ENCODE data around the gene ARMH3. TPM values are rescaled to one million over a fixed set of nuclear protein-coding genes. Genes with fewer than 3 reads are reported as not detected.
"Not testable (repeated sequence)": the region's sequence is repeated elsewhere in the genome, so short reads cannot be mapped to it uniquely, and the experiment has no call there.

The ARMH3 gene
- total and polyA plus RNA-seq, 5 donors from 2014 or later, result 21.3 to 42.2 (median 25.0) TPM

DNA sequence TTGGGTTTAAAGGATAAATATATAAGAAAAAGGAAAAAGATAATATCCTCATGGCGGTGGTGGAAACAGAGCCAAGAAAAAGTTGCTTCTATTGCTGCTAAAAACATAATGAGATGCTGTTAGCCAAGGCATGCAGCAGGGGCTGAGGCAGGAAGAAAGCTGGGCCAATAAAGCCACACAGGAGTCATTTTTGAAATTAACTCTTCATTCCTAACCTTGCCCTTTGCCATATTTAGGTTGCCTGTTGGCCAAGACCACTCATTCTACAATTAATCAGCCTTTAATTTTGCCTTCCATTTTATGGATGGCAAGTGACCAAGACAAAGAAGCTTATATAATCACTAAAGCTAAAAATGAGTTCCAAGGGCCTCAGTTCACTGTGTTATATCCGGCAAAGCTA is 58.2 kb downstream of the ARMH3 start:
- peaks cover 13 to 15% (median 14%) of the 10 kb centered on the region in 4 donors for H3K4me1 Mint-ChIP-seq
- no peak for DNase-seq
- Histone ChIP-seq H3K27ac (ENCODE audit: insufficient read depth, low read length, poor library complexity, severe bottlenecking) (no peak overlapping the region), H3K9me3 (ENCODE audit: control insufficient read depth in 2 of 2, low read length in 2 of 2) (no peaks in the 10 kb centered on the region), H3K4me1 (ENCODE audit: control insufficient read depth, insufficient read depth, low read length, poor library complexity, severe bottlenecking) (peaks cover 10% of the 10 kb centered on the region), H3K4me3 (ENCODE audit: low read depth, low read length) (no peak overlapping the region), H3K27me3 (ENCODE audit: control insufficient read depth, insufficient read depth, low read length) (no peaks in the 10 kb centered on the region), H3K36me3 (ENCODE audit: control insufficient read depth, insufficient read depth, low read length) (peaks cover 45% of the 10 kb centered on the region)
- H3K9me3 Mint-ChIP-seq, result no peaks in the 10 kb centered on the region
- no peak overlapping the region for H3K4me3 Mint-ChIP-seq
- H3K36me3 Mint-ChIP-seq, result peaks cover 36% of the 10 kb centered on the region
- no peak for ATAC-seq (ENCODE audit: low read depth in 2 of 2)
- H3K27ac Mint-ChIP-seq, result no peak overlapping the region
- no peaks in the 10 kb centered on the region for H3K27me3 Mint-ChIP-seq

DNA sequence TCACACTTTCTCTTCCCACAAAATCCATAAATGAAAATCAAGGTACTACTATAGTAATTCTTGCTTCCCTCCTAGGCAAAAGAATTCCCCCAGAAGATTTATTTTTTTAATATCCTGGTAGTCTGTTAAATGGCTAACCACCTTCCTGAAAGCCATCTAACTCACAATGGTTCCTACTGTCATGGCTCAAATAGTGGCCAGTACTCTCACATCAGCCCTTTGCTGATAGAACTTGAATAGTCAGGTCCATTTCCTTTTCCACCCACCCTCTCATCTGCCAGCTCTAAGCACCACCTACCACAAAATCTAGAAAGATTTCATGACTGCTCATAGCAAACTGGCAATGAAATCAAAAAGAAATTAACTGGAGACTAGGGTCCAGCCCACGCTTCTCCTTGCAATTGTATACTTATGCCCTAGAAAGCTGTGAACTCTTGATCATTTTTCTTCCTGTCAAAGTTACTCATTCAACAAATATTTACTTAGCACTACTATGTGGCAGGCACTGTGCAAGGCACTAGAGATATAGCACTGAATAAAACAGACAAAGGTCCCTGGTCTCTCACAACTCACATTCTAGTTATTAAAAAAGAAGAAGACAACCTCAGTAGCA is 60.4 kb downstream of the ARMH3 start:
- Histone ChIP-seq H3K4me3 (ENCODE audit: low read depth, low read length) (no peak overlapping the region), H3K27ac (ENCODE audit: insufficient read depth, low read length, poor library complexity, severe bottlenecking) (no peak overlapping the region), H3K9me3 (ENCODE audit: control insufficient read depth in 2 of 2, low read length in 2 of 2) (no peaks in the 10 kb centered on the region), H3K27me3 (ENCODE audit: control insufficient read depth, insufficient read depth, low read length) (no peaks in the 10 kb centered on the region), H3K4me1 (ENCODE audit: control insufficient read depth, insufficient read depth, low read length, poor library complexity, severe bottlenecking) (no peaks in the 10 kb centered on the region), H3K36me3 (ENCODE audit: control insufficient read depth, insufficient read depth, low read length) (peaks cover 52% of the 10 kb centered on the region)
- peaks cover 40% of the 10 kb centered on the region for H3K36me3 Mint-ChIP-seq
- no peaks in the 10 kb centered on the region for H3K4me1 Mint-ChIP-seq
- no peak overlapping the region for H3K4me3 Mint-ChIP-seq
- no peaks in the 10 kb centered on the region for H3K27me3 Mint-ChIP-seq
- H3K27ac Mint-ChIP-seq, result no peak overlapping the region
- H3K9me3 Mint-ChIP-seq, result no peaks in the 10 kb centered on the region
- ATAC-seq (ENCODE audit: low read depth in 2 of 2) (no peak), DNase-seq (no peak)

DNA sequence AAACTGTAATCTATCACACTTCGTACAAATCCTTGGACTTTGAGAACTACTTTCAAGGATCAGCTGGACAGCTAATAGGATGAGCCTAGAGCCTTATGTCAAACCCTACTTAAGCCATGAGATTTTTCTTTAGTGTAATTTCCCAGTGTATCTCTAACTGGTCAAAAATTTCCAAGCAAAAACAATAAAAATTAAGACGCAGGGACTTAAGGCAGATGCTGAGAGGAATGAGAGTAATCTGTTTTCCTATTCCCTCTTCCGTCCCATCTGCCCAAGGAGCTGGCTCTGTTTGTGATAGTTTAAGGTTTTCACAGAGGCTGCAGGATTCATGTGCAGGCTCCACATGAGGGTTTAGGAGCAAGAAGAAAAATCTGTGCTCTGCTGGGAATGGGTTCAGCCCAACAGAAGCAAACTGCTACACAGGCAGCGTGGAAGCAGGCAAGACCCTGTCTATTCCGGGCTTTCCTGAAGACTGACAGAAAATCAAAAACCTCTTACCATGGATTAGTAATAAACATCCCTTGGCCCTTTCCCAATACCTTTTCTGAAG is 62.2 kb downstream of the ARMH3 start:
- DNase-seq, result no peak
- Histone ChIP-seq H3K4me3 (ENCODE audit: low read depth, low read length) (no peak overlapping the region), H3K27ac (ENCODE audit: insufficient read depth, low read length, poor library complexity, severe bottlenecking) (no peak overlapping the region), H3K27me3 (ENCODE audit: control insufficient read depth, insufficient read depth, low read length) (no peaks in the 10 kb centered on the region), H3K36me3 (ENCODE audit: control insufficient read depth, insufficient read depth, low read length) (peaks cover 59% of the 10 kb centered on the region), H3K9me3 (ENCODE audit: control insufficient read depth in 2 of 2, low read length in 2 of 2) (no peaks in the 10 kb centered on the region), H3K4me1 (ENCODE audit: control insufficient read depth, insufficient read depth, low read length, poor library complexity, severe bottlenecking) (no peaks in the 10 kb centered on the region)
- H3K27ac Mint-ChIP-seq, result peak overlapping the region in 1 of 3 donors; percentile 31
- H3K4me3 Mint-ChIP-seq, result no peak overlapping the region
- no peaks in the 10 kb centered on the region for H3K27me3 Mint-ChIP-seq
- no peak for ATAC-seq (ENCODE audit: low read depth in 2 of 2)
- H3K36me3 Mint-ChIP-seq, result peaks cover 46% of the 10 kb centered on the region
- no peaks in the 10 kb centered on the region for H3K9me3 Mint-ChIP-seq
- H3K4me1 Mint-ChIP-seq, result no peaks in the 10 kb centered on the region

DNA sequence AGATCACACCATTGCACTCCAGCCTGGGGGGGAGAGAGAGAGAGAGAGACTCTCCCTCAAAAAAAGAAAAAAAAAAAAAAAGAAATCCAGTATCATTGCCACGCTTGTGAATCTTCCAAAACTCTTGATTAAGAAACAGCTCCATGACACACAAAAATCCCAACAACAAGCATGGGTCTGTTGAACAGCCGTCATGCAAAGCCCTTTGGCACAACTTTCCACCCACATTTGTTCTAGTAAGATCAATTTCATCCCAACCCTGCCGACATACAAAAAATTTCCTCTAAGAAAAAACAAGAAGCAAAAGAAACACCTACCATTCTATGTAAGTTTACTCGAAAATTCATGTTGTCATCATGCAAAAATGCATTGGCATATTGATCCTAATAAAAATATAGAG is 62.8 kb downstream of the ARMH3 start:
- no peaks in the 10 kb centered on the region for H3K4me1 Mint-ChIP-seq
- H3K4me1 ChIP-seq (ENCODE audit: control insufficient read depth, insufficient read depth, low read length, poor library complexity, severe bottlenecking), result no peaks in the 10 kb centered on the region
- H3K4me3 Mint-ChIP-seq, result no peak overlapping the region
- H3K27me3 ChIP-seq (ENCODE audit: control insufficient read depth, insufficient read depth, low read length), result no peaks in the 10 kb centered on the region
- H3K36me3 ChIP-seq (ENCODE audit: control insufficient read depth, insufficient read depth, low read length), result peaks cover 61% of the 10 kb centered on the region
- H3K27ac ChIP-seq (ENCODE audit: insufficient read depth, low read length, poor library complexity, severe bottlenecking), result no peak overlapping the region
- peak overlapping the region in 1 of 3 donors; percentile 20 for H3K27ac Mint-ChIP-seq
- H3K27me3 Mint-ChIP-seq, result no peaks in the 10 kb centered on the region
- DNase-seq, result no peak
- H3K9me3 ChIP-seq (ENCODE audit: control insufficient read depth in 2 of 2, low read length in 2 of 2), result no peaks in the 10 kb centered on the region
- peaks cover 48% of the 10 kb centered on the region for H3K36me3 Mint-ChIP-seq
- no peaks in the 10 kb centered on the region for H3K9me3 Mint-ChIP-seq
- ATAC-seq (ENCODE audit: low read depth in 2 of 2), result no peak
- H3K4me3 ChIP-seq (ENCODE audit: low read depth, low read length), result no peak overlapping the region

DNA sequence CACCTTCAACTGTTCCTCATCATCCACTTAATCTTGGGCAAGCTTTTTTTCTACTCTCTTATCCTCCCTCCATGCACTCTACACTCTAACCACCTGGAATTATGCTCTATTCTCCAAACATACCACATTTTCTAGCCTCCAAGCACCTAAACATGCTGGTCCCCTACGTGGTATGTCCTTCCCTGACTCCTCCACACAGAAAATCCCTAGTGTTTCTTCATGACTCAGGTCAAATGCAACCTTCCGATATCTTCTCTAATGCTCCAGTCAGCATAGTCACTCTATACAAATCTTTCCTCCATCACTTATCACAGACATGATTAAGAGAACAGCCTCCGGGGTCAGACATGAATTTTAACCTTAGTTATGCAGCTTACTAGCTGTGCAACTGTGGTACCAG is 68.8 kb downstream of the ARMH3 start:
- peak overlapping the region in 2 of 3 donors; percentile 2 to 57 for H3K27ac Mint-ChIP-seq
- H3K27me3 Mint-ChIP-seq, result no peaks in the 10 kb centered on the region
- Histone ChIP-seq H3K9me3 (ENCODE audit: control insufficient read depth in 2 of 2, low read length in 2 of 2) (no peaks in the 10 kb centered on the region), H3K4me3 (ENCODE audit: low read depth, low read length) (no peak overlapping the region), H3K27ac (ENCODE audit: insufficient read depth, low read length, poor library complexity, severe bottlenecking) (no peak overlapping the region), H3K4me1 (ENCODE audit: control insufficient read depth, insufficient read depth, low read length, poor library complexity, severe bottlenecking) (no peaks in the 10 kb centered on the region), H3K27me3 (ENCODE audit: control insufficient read depth, insufficient read depth, low read length) (no peaks in the 10 kb centered on the region), H3K36me3 (ENCODE audit: control insufficient read depth, insufficient read depth, low read length) (peaks cover 59% of the 10 kb centered on the region)
- peaks cover 49% of the 10 kb centered on the region for H3K36me3 Mint-ChIP-seq
- H3K9me3 Mint-ChIP-seq, result no peaks in the 10 kb centered on the region
- DNase-seq, result no peak
- no peak overlapping the region for H3K4me3 Mint-ChIP-seq
- H3K4me1 Mint-ChIP-seq, result peaks cover 0 to 5% (median 3%) of the 10 kb centered on the region in 4 donors
- ATAC-seq (ENCODE audit: low read depth in 2 of 2), result no peak

DNA sequence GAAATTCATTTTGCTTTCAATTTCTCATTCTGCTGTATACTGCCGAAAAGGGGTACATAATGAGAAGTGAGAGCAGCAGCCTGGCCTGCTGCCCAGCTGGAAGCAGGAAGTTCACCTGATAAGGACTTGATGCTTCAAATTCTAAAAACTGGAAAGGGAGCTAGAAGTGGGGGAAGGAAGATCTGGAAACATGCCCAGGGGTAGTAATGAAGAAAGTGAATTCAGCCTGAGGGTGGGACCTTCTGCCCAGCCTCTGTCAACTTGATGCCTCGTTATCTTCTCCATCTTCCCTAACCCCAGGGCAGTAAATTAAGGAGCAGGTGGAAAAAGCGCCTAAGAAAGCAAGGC is 69.4 kb downstream of the ARMH3 start:
- H3K36me3 Mint-ChIP-seq, result peaks cover 44% of the 10 kb centered on the region
- DNase-seq, result no peak
- no peak for ATAC-seq (ENCODE audit: low read depth in 2 of 2)
- H3K36me3 ChIP-seq (ENCODE audit: control insufficient read depth, insufficient read depth, low read length), result peaks cover 55% of the 10 kb centered on the region
- H3K27me3 Mint-ChIP-seq, result no peaks in the 10 kb centered on the region
- no peak overlapping the region for H3K4me3 ChIP-seq (ENCODE audit: low read depth, low read length)
- no peak overlapping the region for H3K4me3 Mint-ChIP-seq
- no peak overlapping the region for H3K27ac ChIP-seq (ENCODE audit: insufficient read depth, low read length, poor library complexity, severe bottlenecking)
- H3K9me3 Mint-ChIP-seq, result no peaks in the 10 kb centered on the region
- H3K9me3 ChIP-seq (ENCODE audit: control insufficient read depth in 2 of 2, low read length in 2 of 2), result no peaks in the 10 kb centered on the region
- peak overlapping the region in 2 of 3 donors; percentile 57 to 65 for H3K27ac Mint-ChIP-seq
- H3K27me3 ChIP-seq (ENCODE audit: control insufficient read depth, insufficient read depth, low read length), result no peaks in the 10 kb centered on the region
- no peaks in the 10 kb centered on the region for H3K4me1 ChIP-seq (ENCODE audit: control insufficient read depth, insufficient read depth, low read length, poor library complexity, severe bottlenecking)
- H3K4me1 Mint-ChIP-seq, result peaks cover 0 to 5% (median 3%) of the 10 kb centered on the region in 4 donors

DNA sequence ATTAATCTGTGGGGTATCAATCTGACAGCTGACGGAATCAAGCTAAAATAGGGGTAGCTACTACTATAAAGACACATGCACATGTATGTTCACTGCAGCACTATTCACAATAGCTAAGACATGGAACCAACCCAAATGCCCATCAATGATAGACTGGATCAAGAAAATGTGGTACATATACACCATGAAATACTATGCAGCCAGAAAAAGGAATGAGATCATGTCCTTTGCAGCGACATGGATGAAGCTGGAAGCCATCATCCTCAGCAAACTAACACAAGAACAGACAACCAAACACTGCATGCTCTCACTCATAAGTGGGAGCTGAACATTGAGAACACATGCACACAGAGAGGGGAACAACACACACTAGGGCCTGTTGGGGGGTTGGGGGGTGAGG is 75.3 kb downstream of the ARMH3 start:
- H3K36me3 Mint-ChIP-seq, result peaks cover 20% of the 10 kb centered on the region
- not testable (repeated sequence) for H3K36me3 ChIP-seq (ENCODE audit: control insufficient read depth, insufficient read depth, low read length); H3K4me3 ChIP-seq (ENCODE audit: low read depth, low read length); H3K9me3 Mint-ChIP-seq; H3K4me1 ChIP-seq (ENCODE audit: control insufficient read depth, insufficient read depth, low read length, poor library complexity, severe bottlenecking); ATAC-seq (ENCODE audit: low read depth in 2 of 2); H3K27me3 Mint-ChIP-seq; H3K27ac Mint-ChIP-seq; H3K27me3 ChIP-seq (ENCODE audit: control insufficient read depth, insufficient read depth, low read length); H3K9me3 ChIP-seq (ENCODE audit: control insufficient read depth in 2 of 2, low read length in 2 of 2); DNase-seq; H3K27ac ChIP-seq (ENCODE audit: insufficient read depth, low read length, poor library complexity, severe bottlenecking); H3K4me3 Mint-ChIP-seq; H3K4me1 Mint-ChIP-seq
